Esophagus mucosa (tissue), 1 donor: Measurements from ENCODE around the gene INTS6L. TPM values are rescaled to one million over a fixed set of nuclear protein-coding genes. Genes with fewer than 3 reads are reported as not detected.
"Not testable (repeated sequence)": the region's sequence is repeated elsewhere in the genome, so short reads cannot be mapped to it uniquely, and the experiment has no call there.

Experiments used
- ATAC-seq: fragments of 200-7000 bp; cut with Tn5 transposase; one replicate; pipeline ENCODE4 v1.9.1; 2020
- total RNA-seq: library from RNA; stranded (reverse); gene quantifications from one replicate; pipeline ENCODE4 v1.2.4, GENCODE V29; 2023
- donor health status: DM: yes; HTN: yes; CAD: no.

INTS6L gene
- total RNA-seq, 1 donor from 2014 or later, result 5.3 TPM

- no peak for ATAC-seq
Observed at GRCh38 chrX:135605906-135606305, 85.4 kb downstream of the INTS6L start.

GRCh38 chrX:135624408-135625204, 104.1 kb downstream of the INTS6L start:
- ATAC-seq, result not testable (repeated sequence)

GRCh38 chrX:135625995-135626394, 105.5 kb downstream of the INTS6L start:
- no peak for ATAC-seq

GRCh38 chrX:135629342-135629741, 108.9 kb downstream of the INTS6L start:
- ATAC-seq, result no peak

Other genes starting within 250 kb of the INTS6L start
- gene ETDC, start 211.2 kb upstream of the INTS6L start, total RNA-seq, result not detected
- 3.4 TPM for gene ZNF75D, start 176.6 kb upstream of the INTS6L start, total RNA-seq
- 2.0 TPM for gene ZNF449, start 175.9 kb upstream of the INTS6L start, total RNA-seq
- 1.4 TPM for gene SMIM10L2A, start 98.7 kb upstream of the INTS6L start, total RNA-seq
- not detected for gene CT45A1, start 193.0 kb downstream of the INTS6L start, total RNA-seq
- not detected for gene CT45A3, start 247.5 kb downstream of the INTS6L start, total RNA-seq